ENCODE measurements around the gene THG1L. TPM values are rescaled to one million over a fixed set of nuclear protein-coding genes. Genes with fewer than 3 reads are reported as not detected.

Gene THG1L
- total RNA-seq, 1 experiment from 2014 or later, result 12.9 TPM

- Histone ChIP-seq H2AFZ (ENCODE audit: low read length) (no peak overlapping the region), H2AK5ac (ENCODE audit: insufficient read length, low read length) (no peak overlapping the region), H2BK20ac (ENCODE audit: low read depth, low read length, poor library complexity, severe bottlenecking) (no peak overlapping the region), H3K27ac (ENCODE audit: insufficient read length, low read depth, low read length) (no peak overlapping the region), H3K4me2 (ENCODE audit: insufficient read depth, insufficient read length, low read length) (no peak overlapping the region), H3K18ac (ENCODE audit: insufficient read length, low read depth, low read length) (no peak overlapping the region), H4K91ac (ENCODE audit: insufficient read length, low read depth, low read length) (no peak overlapping the region), H3K79me1 (ENCODE audit: insufficient read depth, low read depth, low read length, poor library complexity, severe bottlenecking) (no peaks in the 10 kb centered on the region), H3K14ac (ENCODE audit: insufficient read depth, low read length) (no peak overlapping the region), H2BK12ac (ENCODE audit: insufficient read length, low read depth, low read length) (no peak overlapping the region), H3K9me3 (ENCODE audit: control insufficient read depth, low read depth, low read length) (no peaks in the 10 kb centered on the region), H4K5ac (ENCODE audit: insufficient read length, low read depth, low read length) (no peak overlapping the region), H2BK5ac (ENCODE audit: insufficient read length, low read length) (no peak overlapping the region), H3K23ac (ENCODE audit: insufficient read length, low read depth, low read length) (no peak overlapping the region), H3K79me2 (ENCODE audit: insufficient read depth, low read length) (no peaks in the 10 kb centered on the region), H2BK15ac (ENCODE audit: low read depth, low read length) (no peak overlapping the region), H3K4ac (ENCODE audit: low read depth, low read length) (no peak overlapping the region), H3K27me3 (ENCODE audit: insufficient read depth, low read length) (no peaks in the 10 kb centered on the region), H3K4me1 (ENCODE audit: insufficient read depth, low read length) (no peaks in the 10 kb centered on the region; the same call in 1 of the 2 replicates), H3K9ac (ENCODE audit: extremely low read depth, insufficient read length, low read length) (no peak overlapping the region), H3T11ph (ENCODE audit: low read length) (no peak overlapping the region), H4K8ac (replicated peaks; ENCODE audit: insufficient read length, low read depth, low read length) (no peak overlapping the region), H3K23me2 (ENCODE audit: insufficient read length, low read depth, low read length, poor library complexity, severe bottlenecking) (no peaks in the 10 kb centered on the region), H3K56ac (ENCODE audit: insufficient read length, low read depth, low read length) (no peak overlapping the region), H4K20me1 (ENCODE audit: control insufficient read depth, insufficient read depth, insufficient read length) (no peaks in the 10 kb centered on the region), H2BK120ac (ENCODE audit: low read depth, low read length, poor library complexity, severe bottlenecking) (no peak overlapping the region)
- Mint-ChIP-seq H3K27ac (no peak overlapping the region), H3K9me3 (no peaks in the 10 kb centered on the region; a peak in 1 of 5 replicates), H3K4me3 (no peak overlapping the region), H3K4me1 (peaks cover 0 to 3% of the 10 kb centered on the region in 2 experiments; a peak in 2 of 4 replicates), H3K36me3 (ENCODE audit: insufficient read depth in 1 of 3, low read depth in 3 of 3) (no peaks in the 10 kb centered on the region), H3K27me3 (ENCODE audit: low read depth) (no peaks in the 10 kb centered on the region)
- TF ChIP-seq, protein P1, sequence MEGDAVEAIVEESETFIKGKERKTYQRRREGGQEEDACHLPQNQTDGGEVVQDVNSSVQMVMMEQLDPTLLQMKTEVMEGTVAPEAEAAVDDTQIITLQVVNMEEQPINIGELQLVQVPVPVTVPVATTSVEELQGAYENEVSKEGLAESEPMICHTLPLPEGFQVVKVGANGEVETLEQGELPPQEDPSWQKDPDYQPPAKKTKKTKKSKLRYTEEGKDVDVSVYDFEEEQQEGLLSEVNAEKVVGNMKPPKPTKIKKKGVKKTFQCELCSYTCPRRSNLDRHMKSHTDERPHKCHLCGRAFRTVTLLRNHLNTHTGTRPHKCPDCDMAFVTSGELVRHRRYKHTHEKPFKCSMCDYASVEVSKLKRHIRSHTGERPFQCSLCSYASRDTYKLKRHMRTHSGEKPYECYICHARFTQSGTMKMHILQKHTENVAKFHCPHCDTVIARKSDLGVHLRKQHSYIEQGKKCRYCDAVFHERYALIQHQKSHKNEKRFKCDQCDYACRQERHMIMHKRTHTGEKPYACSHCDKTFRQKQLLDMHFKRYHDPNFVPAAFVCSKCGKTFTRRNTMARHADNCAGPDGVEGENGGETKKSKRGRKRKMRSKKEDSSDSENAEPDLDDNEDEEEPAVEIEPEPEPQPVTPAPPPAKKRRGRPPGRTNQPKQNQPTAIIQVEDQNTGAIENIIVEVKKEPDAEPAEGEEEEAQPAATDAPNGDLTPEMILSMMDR (conservative IDR thresholded peaks at IDR 0.05), result no peak
- no peak for DNase-seq
- WGBS (ENCODE audit: extremely low coverage, insufficient read length, low lambda C conversion rate), result no CpG with 5 or more reads among the region's 4 CpGs
Observed at GRCh38 chr5:157713830-157714595, 17.2 kb upstream of the THG1L start.
